Prostate gland (tissue), 2 donors: Measurements from ENCODE around the gene TMEM178B. TPM values are rescaled to one million over a fixed set of nuclear protein-coding genes. Genes with fewer than 3 reads are reported as not detected.

Experiments
- DNase-seq: peaks from one replicate; pipeline ENCODE4 v3.0.0-alpha.2; 2019; ENCODE audit warnings: low spot score
- H3K27ac ChIP-seq, 2 donors: fragments of 200-600 bp; sonication (generic); 2 replicates each; pipeline ENCODE4 v1.5.1; 2017 to 2019
- H3K27me3 ChIP-seq: fragments of 200-600 bp; sonication (generic); replicated peaks from 2 replicates; pipeline ENCODE4 v1.5.1; 2019; ENCODE audit not compliant: insufficient read depth
- H3K36me3 ChIP-seq, 2 donors: fragments of 200-600 bp; sonication (generic); 1 replicate in 1 of 2; 2 replicates in 1 of 2; pipeline versions ENCODE4 v1.5.1 to v1.8.1; 2017 to 2019
- H3K4me1 ChIP-seq: fragments of 200-600 bp; sonication (generic); replicated peaks from 2 replicates; pipeline ENCODE4 v1.5.1; 2019
- H3K4me3 ChIP-seq, 2 donors: fragments of 200-600 bp; sonication (generic); 2 replicates each; pipeline ENCODE4 v1.5.1; 2017 to 2019
- H3K9me3 ChIP-seq: fragments of 200-600 bp; sonication (generic); 2 replicates; pipeline ENCODE4 v1.5.1; 2017
- POLR2A ChIP-seq: fragments of 450-650 bp; IDR thresholded peaks from one replicate; pipeline ENCODE4 v1.6.1; 2016; ENCODE audit warnings: antibody characterized with exemption, mild to moderate bottlenecking
- POLR2AphosphoS5 ChIP-seq: sonication (generic); formaldehyde crosslinking; IDR thresholded peaks from one replicate; pipeline ENCODE4 v1.6.1; 2017; ENCODE audit warnings: antibody characterized with exemption
- WGBS: methylation state at CpG from one replicate; pipeline ENCODE4 v1.1.5; 2018; 5-methylcytosine and 5-hydroxymethylcytosine counted together
- intact Hi-C: fragments of 100-400 bp; cut with DNase I; formaldehyde crosslinking; loops from one replicate; pipeline ENCODE4 v1.14.2; 2022
- total RNA-seq, 2 donors: library from RNA; depleted of rRNA; stranded (reverse); fragments of >200 nt; gene quantifications; one replicate each; pipeline ENCODE4 v1.1.0, GENCODE V29; 2016
- TF ChIP-seq, protein P1 (sequence below), 4 experiments: fragments of 200-600 bp in 2 of 4; fragments of 450-650 bp in 2 of 4; sonication (generic) in 2 of 4; IDR thresholded peaks; 1 replicate in 3 of 4; 2 replicates in 1 of 4; pipeline ENCODE4 v1.5.1; 2016 to 2019; ENCODE audit warnings: antibody characterized with exemption in 4 of 4, mild to moderate bottlenecking in 2 of 4, moderate library complexity in 2 of 4

TMEM178B gene
- total RNA-seq, 2 donors from 2014 or later = 3.4 to 5.2 TPM

GRCh38 chr7:141122736-141123135 lies 48.9 kb downstream of the TMEM178B start:
- WGBS = 54% methylated on average over 2 of the region's 2 CpGs
- no peak for DNase-seq
- no peak overlapping the region for H3K4me3 ChIP-seq
- H3K4me1 ChIP-seq = no peaks in the 10 kb centered on the region
- no peaks in the 10 kb centered on the region for H3K36me3 ChIP-seq
- H3K27me3 ChIP-seq = no peaks in the 10 kb centered on the region
- H3K27ac ChIP-seq = no peak overlapping the region
- TF ChIP-seq POLR2A (no peak), POLR2AphosphoS5 (no peak)
- TF ChIP-seq, protein P1, sequence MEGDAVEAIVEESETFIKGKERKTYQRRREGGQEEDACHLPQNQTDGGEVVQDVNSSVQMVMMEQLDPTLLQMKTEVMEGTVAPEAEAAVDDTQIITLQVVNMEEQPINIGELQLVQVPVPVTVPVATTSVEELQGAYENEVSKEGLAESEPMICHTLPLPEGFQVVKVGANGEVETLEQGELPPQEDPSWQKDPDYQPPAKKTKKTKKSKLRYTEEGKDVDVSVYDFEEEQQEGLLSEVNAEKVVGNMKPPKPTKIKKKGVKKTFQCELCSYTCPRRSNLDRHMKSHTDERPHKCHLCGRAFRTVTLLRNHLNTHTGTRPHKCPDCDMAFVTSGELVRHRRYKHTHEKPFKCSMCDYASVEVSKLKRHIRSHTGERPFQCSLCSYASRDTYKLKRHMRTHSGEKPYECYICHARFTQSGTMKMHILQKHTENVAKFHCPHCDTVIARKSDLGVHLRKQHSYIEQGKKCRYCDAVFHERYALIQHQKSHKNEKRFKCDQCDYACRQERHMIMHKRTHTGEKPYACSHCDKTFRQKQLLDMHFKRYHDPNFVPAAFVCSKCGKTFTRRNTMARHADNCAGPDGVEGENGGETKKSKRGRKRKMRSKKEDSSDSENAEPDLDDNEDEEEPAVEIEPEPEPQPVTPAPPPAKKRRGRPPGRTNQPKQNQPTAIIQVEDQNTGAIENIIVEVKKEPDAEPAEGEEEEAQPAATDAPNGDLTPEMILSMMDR (IDR thresholded peaks at IDR 0.05) = no peak
- H3K9me3 ChIP-seq = no peaks in the 10 kb centered on the region
- intact Hi-C loops = no loop called here

GRCh38 chr7:141123522-141123921 lies 49.7 kb downstream of the TMEM178B start:
- H3K27me3 ChIP-seq = no peaks in the 10 kb centered on the region
- intact Hi-C loops = no loop called here
- H3K4me1 ChIP-seq = no peaks in the 10 kb centered on the region
- no peak for DNase-seq
- H3K9me3 ChIP-seq = no peaks in the 10 kb centered on the region
- no peak overlapping the region for H3K27ac ChIP-seq
- TF ChIP-seq POLR2A = no peak
- TF ChIP-seq, protein P1 (IDR thresholded peaks at IDR 0.05) = no peak
- TF ChIP-seq POLR2AphosphoS5 = no peak
- WGBS = 100% methylated on average over 1 of the region's 1 CpG
- no peaks in the 10 kb centered on the region for H3K36me3 ChIP-seq
- no peak overlapping the region for H3K4me3 ChIP-seq

GRCh38 chr7:141126107-141126506 lies 52.2 kb downstream of the TMEM178B start:
- 60% methylated on average over 5 of the region's 5 CpGs for WGBS
- Histone ChIP-seq H3K27me3 (no peaks in the 10 kb centered on the region), H3K36me3 (no peaks in the 10 kb centered on the region), H3K4me3 (no peak overlapping the region), H3K9me3 (no peaks in the 10 kb centered on the region), H3K27ac (no peak overlapping the region), H3K4me1 (no peaks in the 10 kb centered on the region)
- intact Hi-C loops = no loop called here
- no peak for DNase-seq
- TF ChIP-seq POLR2AphosphoS5 (no peak), POLR2A (no peak)
- TF ChIP-seq, protein P1 (IDR thresholded peaks at IDR 0.05) = no peak

DNA sequence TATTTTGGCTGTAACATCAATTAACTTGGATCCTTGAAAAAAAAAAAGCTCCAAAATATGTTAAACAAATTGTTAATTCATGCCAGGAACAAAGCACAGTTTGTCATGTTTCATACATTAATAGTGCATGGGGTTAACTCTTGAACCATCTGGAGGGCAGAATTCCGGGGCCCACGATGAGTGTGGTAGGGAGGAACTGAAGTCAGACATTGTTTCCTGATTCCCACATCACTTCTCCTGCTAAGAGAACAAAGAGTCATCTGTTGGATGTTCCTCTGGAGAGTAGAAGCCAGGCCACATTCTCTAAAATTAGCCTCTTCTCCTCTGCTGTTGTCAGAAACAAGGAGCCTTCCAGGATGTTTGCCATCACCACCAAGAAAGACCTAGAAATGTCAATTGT lies 54.6 kb downstream of the TMEM178B start:
- 21% methylated on average over 2 of the region's 2 CpGs for WGBS
- H3K4me1 ChIP-seq = no peaks in the 10 kb centered on the region
- H3K9me3 ChIP-seq = no peaks in the 10 kb centered on the region
- TF ChIP-seq, protein P1 (IDR thresholded peaks at IDR 0.05) = no peak
- H3K27me3 ChIP-seq = no peaks in the 10 kb centered on the region
- intact Hi-C loops = no loop called here
- DNase-seq = no peak
- H3K27ac ChIP-seq = no peak overlapping the region
- H3K36me3 ChIP-seq = no peaks in the 10 kb centered on the region
- H3K4me3 ChIP-seq = no peak overlapping the region

GRCh38 chr7:141128931-141129330 lies 55.1 kb downstream of the TMEM178B start:
- WGBS = 84% methylated on average over 2 of the region's 2 CpGs
- no peaks in the 10 kb centered on the region for H3K27me3 ChIP-seq
- intact Hi-C loops = no loop called here
- TF ChIP-seq, protein P1 (IDR thresholded peaks at IDR 0.05) = no peak
- no peak for TF ChIP-seq POLR2AphosphoS5
- no peak for TF ChIP-seq POLR2A
- no peak for DNase-seq
- H3K9me3 ChIP-seq = no peaks in the 10 kb centered on the region
- no peaks in the 10 kb centered on the region for H3K36me3 ChIP-seq
- H3K4me3 ChIP-seq = no peak overlapping the region
- H3K4me1 ChIP-seq = no peaks in the 10 kb centered on the region
- no peak overlapping the region for H3K27ac ChIP-seq
